Fibroblast of lung (primary cell): ENCODE measurements around the gene MLXIPL. TPM values are rescaled to one million over a fixed set of nuclear protein-coding genes. Genes with fewer than 3 reads are reported as not detected.
"Not testable (repeated sequence)": the region's sequence is repeated elsewhere in the genome, so short reads cannot be mapped to it uniquely, and the experiment has no call there.

ENCODE experiments used
- DNase-seq, 2 donors: peaks; one replicate each; pipeline versions ENCODE4 v3.0.0 to v3.0.0-alpha.2; 2010; ENCODE audit warnings: low read depth in 2 of 2
- H2AFZ ChIP-seq: 2 replicates; pipeline ENCODE4 v1.5.1; 2012; ENCODE audit warnings: low read length, control low read depth, inconsistent platforms
- H3K27ac ChIP-seq: 2 replicates; pipeline ENCODE4 v1.5.1; 2011; ENCODE audit warnings: low read length, control low read depth; ENCODE audit not compliant: insufficient read depth
- H3K27me3 ChIP-seq: 2 replicates; pipeline ENCODE4 v1.5.1; 2011; ENCODE audit warnings: mild to moderate bottlenecking, low read length; ENCODE audit not compliant: control insufficient read depth, insufficient read depth
- H3K36me3 ChIP-seq: 2 replicates; pipeline ENCODE4 v1.5.1; 2011; ENCODE audit warnings: low read length; ENCODE audit not compliant: control insufficient read depth, insufficient read depth
- H3K4me1 ChIP-seq: 2 replicates; pipeline ENCODE4 v1.5.1; 2011; ENCODE audit warnings: low read length; ENCODE audit not compliant: control insufficient read depth, insufficient read depth; ENCODE audit errors: extremely low read depth
- H3K4me2 ChIP-seq: 2 replicates; pipeline ENCODE4 v1.5.1; 2011; ENCODE audit warnings: low read length, control low read depth; ENCODE audit not compliant: insufficient read depth; ENCODE audit errors: extremely low read depth
- H3K4me3 ChIP-seq, 4 experiments: fragments of 200-600 bp in 1 of 4; sonication (generic) in 1 of 4; replicated peaks in 1 of 4; 2 replicates each; pipeline ENCODE4 v1.5.1; 2011 to 2016; ENCODE audit warnings: low read length in 4 of 4, low read depth in 3 of 4, mild to moderate bottlenecking in 3 of 4, control low read depth in 2 of 4, inconsistent platforms in 1 of 4, mixed read lengths in 1 of 4; ENCODE audit not compliant: insufficient read depth in 1 of 4; ENCODE audit errors: control extremely low read depth in 1 of 4
- H3K79me2 ChIP-seq: 2 replicates; pipeline ENCODE4 v1.5.1; 2012; ENCODE audit warnings: mild to moderate bottlenecking, low read length, inconsistent platforms; ENCODE audit not compliant: control insufficient read depth, insufficient read depth
- H3K9ac ChIP-seq: 2 replicates; pipeline ENCODE4 v1.5.1; 2011; ENCODE audit warnings: mild to moderate bottlenecking, low read length, control low read depth; ENCODE audit not compliant: insufficient read depth
- H3K9me3 ChIP-seq: 2 replicates; pipeline ENCODE4 v1.5.1; 2012; ENCODE audit warnings: low read depth, low read length; ENCODE audit not compliant: control insufficient read depth, insufficient read depth
- H4K20me1 ChIP-seq: 2 replicates; pipeline ENCODE4 v1.5.1; 2011; ENCODE audit warnings: low read length; ENCODE audit not compliant: control insufficient read depth, insufficient read depth; ENCODE audit errors: extremely low read depth
- EZH2 ChIP-seq: IDR thresholded peaks from 2 replicates; pipeline ENCODE4 v1.5.1; 2012; ENCODE audit warnings: low read length, control low read depth, mild to moderate bottlenecking; ENCODE audit errors: missing control alignments
- polyA plus RNA-seq, 2 donors: library from polyadenylated mRNA; depleted of rRNA in 1 of 2; stranded (reverse) in 1 of 2; unstranded in 1 of 2; fragments of >200 nt; gene quantifications; 2 replicates each; pipeline ENCODE4 v1.2.1, GENCODE V29; 2011 to 2012; ENCODE audit warnings: missing spikeins in 1 of 2
- total RNA-seq: library from RNA; depleted of rRNA; stranded (reverse); fragments of >200 nt; gene quantifications from 2 replicates; pipeline ENCODE4 v1.2.1, GENCODE V29; 2014
- TF ChIP-seq, protein P1 (sequence below), 2 donors: IDR thresholded peaks in 1 of 2; conservative IDR thresholded peaks in 1 of 2; 1 replicate in 1 of 2; 2 replicates in 1 of 2; pipeline ENCODE4 v1.5.1; 2011 to 2012; ENCODE audit warnings: low read length in 2 of 2, control low read depth in 1 of 2, inconsistent platforms in 1 of 2, low read depth in 1 of 2, mild to moderate bottlenecking in 1 of 2

MLXIPL gene
- total and polyA plus RNA-seq, 2 donors (not counting 1 experiment from before 2014, with no cell fraction given) = not detected

DNA sequence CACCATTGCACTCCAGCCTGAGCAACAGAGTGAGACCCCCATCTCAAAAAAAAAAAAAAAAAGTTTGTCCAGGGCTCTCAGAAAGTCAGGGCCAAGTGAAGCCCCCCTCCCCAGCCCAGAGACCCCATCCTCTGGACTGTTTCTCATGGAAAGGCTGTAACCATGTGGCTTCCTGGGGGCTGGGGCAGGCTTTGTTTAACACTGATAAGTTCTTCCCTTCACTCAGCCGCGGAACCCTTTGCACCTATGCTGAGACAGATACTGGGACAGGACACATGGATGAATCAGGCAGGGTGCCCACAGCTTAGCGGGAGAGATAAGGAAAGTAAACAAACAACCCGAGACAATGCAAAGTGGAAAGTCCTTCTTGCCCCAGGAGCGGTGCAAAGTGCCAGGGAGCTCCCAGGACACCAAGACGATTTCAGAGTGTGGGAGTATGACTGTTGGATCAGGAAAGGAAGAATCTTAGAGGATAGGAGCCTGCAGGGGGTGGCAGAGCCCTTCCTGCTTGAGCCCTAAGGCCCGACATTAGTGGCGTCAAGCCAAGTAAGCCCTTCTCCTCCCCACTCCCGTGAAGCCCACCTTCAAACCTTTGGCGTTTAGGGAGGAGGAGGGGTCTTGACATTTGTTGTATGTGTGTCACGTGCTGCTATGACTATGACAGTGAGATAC is 11.6 kb downstream of the MLXIPL start:
- no peaks in the 10 kb centered on the region for H3K79me2 ChIP-seq

DNA sequence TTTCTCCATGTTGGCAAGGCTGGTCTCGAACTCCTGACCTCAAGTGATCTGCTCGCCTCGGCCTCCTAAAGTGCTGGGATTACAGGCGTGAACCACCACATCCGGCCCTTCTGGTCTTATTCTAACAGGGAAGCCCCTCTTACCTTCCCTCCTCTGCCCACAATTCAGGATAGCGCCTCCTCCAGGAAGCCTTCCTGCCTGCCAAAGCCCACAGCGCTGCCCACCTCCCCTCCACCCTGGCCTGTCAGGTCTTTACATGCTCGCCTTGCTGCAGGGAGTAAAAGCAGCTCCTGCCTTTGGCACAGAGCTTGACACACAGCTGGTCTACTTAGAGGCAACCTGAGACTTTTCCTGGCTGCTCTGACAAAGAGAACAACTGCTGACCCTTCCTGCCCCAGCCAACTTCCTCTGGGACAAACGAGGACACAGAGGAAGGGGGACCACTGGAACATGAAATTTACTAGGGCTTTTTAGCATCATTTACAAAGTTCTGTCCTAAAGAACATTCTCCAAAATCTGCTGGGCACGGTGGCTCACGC is 13.2 kb downstream of the MLXIPL start:
- Histone ChIP-seq H3K9ac (no peak overlapping the region), H3K4me2 (no peak overlapping the region), H3K79me2 (no peaks in the 10 kb centered on the region), H2AFZ (no peak overlapping the region), H3K36me3 (no peaks in the 10 kb centered on the region), H3K27me3 (peaks cover 3% of the 10 kb centered on the region), H4K20me1 (no peaks in the 10 kb centered on the region), H3K27ac (no peak overlapping the region), H3K9me3 (no peaks in the 10 kb centered on the region), H3K4me3 (no peak overlapping the region), H3K4me1 (no peaks in the 10 kb centered on the region)
- no peak for DNase-seq
- no peak for TF ChIP-seq EZH2
- TF ChIP-seq, protein P1, sequence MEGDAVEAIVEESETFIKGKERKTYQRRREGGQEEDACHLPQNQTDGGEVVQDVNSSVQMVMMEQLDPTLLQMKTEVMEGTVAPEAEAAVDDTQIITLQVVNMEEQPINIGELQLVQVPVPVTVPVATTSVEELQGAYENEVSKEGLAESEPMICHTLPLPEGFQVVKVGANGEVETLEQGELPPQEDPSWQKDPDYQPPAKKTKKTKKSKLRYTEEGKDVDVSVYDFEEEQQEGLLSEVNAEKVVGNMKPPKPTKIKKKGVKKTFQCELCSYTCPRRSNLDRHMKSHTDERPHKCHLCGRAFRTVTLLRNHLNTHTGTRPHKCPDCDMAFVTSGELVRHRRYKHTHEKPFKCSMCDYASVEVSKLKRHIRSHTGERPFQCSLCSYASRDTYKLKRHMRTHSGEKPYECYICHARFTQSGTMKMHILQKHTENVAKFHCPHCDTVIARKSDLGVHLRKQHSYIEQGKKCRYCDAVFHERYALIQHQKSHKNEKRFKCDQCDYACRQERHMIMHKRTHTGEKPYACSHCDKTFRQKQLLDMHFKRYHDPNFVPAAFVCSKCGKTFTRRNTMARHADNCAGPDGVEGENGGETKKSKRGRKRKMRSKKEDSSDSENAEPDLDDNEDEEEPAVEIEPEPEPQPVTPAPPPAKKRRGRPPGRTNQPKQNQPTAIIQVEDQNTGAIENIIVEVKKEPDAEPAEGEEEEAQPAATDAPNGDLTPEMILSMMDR (conservative IDR thresholded peaks at IDR 0.05 in 1 of 2, IDR thresholded peaks at IDR 0.05 in 1 of 2; ENCODE audit: low read depth in 1 of 2, low read length in 2 of 2) = no peak

More for the DNA sequence above, 11.6 kb downstream of the MLXIPL start:
- no peak for TF ChIP-seq EZH2
- TF ChIP-seq, protein P1 (conservative IDR thresholded peaks at IDR 0.05 in 1 of 2, IDR thresholded peaks at IDR 0.05 in 1 of 2; ENCODE audit: low read depth in 1 of 2, low read length in 2 of 2) = peak in 1 of 2 donors; percentile 18
- no peak overlapping the region for H2AFZ ChIP-seq
- no peak overlapping the region for H3K4me3 ChIP-seq
- H3K36me3 ChIP-seq = no peaks in the 10 kb centered on the region
- no peaks in the 10 kb centered on the region for H4K20me1 ChIP-seq
- no peak overlapping the region for H3K27ac ChIP-seq
- H3K4me1 ChIP-seq = no peaks in the 10 kb centered on the region
- peak; percentile 25 to 29 for DNase-seq
- H3K27me3 ChIP-seq = peaks cover 3% of the 10 kb centered on the region
- H3K9me3 ChIP-seq = no peaks in the 10 kb centered on the region
- no peak overlapping the region for H3K9ac ChIP-seq
- no peak overlapping the region for H3K4me2 ChIP-seq

DNA sequence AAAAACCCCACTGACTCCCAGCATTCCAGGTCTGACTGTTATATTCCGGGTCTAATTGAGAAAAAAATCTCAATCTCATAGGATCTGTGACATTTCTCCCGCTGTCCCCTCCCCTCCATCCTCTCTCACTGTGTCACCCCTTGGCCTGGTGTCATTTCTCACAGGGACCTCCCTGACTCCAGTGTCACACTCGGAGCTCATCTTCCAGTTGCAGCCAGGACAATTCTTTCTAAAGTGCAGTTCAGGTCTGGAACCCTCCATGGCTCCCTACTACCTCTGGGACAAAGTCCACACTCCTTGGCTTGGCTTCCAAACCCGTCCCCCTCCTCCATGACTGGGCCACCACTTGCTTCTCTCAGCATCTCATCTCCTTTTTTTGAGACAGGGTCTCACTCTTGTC is 14.2 kb downstream of the MLXIPL start:
- DNase-seq = no peak
- peaks cover 5% of the 10 kb centered on the region for H3K27me3 ChIP-seq

DNA sequence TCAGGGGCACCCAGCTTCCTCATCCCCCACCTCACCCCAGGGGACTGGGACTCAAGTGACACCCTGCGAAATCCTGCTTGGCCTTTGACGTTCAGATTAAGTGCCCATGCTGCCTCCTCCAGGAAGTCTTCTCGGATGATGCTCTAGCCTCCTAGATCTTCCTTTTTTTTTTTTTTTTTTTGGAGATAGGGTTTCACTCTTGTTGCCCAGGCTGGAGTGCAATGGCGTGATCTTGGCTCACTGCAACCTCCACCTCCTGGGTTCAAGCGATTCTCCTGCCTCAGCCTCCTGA is 16.7 kb downstream of the MLXIPL start:
- not testable (repeated sequence) for H3K27me3 ChIP-seq, H2AFZ ChIP-seq, H4K20me1 ChIP-seq, DNase-seq, H3K4me2 ChIP-seq, H3K4me3 ChIP-seq, H3K27ac ChIP-seq, H3K9me3 ChIP-seq, H3K36me3 ChIP-seq, H3K4me1 ChIP-seq, H3K9ac ChIP-seq, H3K79me2 ChIP-seq

More for the DNA sequence above, 14.2 kb downstream of the MLXIPL start:
- Histone ChIP-seq H3K4me1 (no peaks in the 10 kb centered on the region), H3K4me3 (no peak overlapping the region), H3K79me2 (no peaks in the 10 kb centered on the region), H3K27ac (no peak overlapping the region), H3K9me3 (no peaks in the 10 kb centered on the region), H3K9ac (no peak overlapping the region), H3K4me2 (no peak overlapping the region), H4K20me1 (no peaks in the 10 kb centered on the region), H2AFZ (no peak overlapping the region), H3K36me3 (no peaks in the 10 kb centered on the region)
- TF ChIP-seq, protein P1 (conservative IDR thresholded peaks at IDR 0.05 in 1 of 2, IDR thresholded peaks at IDR 0.05 in 1 of 2; ENCODE audit: low read depth in 1 of 2, low read length in 2 of 2) = no peak
- no peak for TF ChIP-seq EZH2
